Measurements from ENCODE around the gene HIKESHI.
A peak's percentile ranks its signal among the peaks of the same experiment; 100 is the strongest.
"Not testable (repeated sequence)": the region's sequence is repeated elsewhere in the genome, so short reads cannot be mapped to it uniquely, and the experiment has no call there.

Gene HIKESHI, protein sequence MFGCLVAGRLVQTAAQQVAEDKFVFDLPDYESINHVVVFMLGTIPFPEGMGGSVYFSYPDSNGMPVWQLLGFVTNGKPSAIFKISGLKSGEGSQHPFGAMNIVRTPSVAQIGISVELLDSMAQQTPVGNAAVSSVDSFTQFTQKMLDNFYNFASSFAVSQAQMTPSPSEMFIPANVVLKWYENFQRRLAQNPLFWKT

GRCh38 chr11:86302092-86302793 is at the start of gene HIKESHI:
HIKESHI (plus strand) TSS chr11:86302240; CDS start chr11:86302449, 209 bp downstream.
- peak; percentile 83 to 91 for DNase-seq (ENCODE audit: low read depth in 2 of 2)

GRCh38 chr11:86255896-86256295 is 46.1 kb upstream of the HIKESHI start:
- no peak for DNase-seq (ENCODE audit: low read depth in 2 of 2)

DNA sequence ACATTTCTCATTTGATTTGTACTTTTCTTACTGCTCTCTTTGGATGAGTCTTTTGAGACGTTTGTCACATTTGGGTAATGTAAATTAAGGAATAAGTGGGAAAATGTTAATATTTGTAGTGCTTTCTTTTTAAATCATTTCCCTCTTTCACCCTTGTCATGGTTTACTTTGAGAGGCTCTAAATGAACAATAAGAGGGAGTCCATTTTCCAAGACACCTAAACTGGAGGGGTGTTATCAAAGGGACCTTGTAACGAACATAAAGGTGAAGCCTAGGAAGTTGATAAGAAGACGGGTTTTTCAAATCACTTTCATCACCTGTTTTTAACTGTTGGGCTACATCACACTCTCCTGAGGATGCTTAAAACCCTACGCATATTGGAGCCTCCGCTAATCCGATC is 45.4 kb upstream of the HIKESHI start:
- DNase-seq (ENCODE audit: low read depth in 2 of 2), result no peak

DNA sequence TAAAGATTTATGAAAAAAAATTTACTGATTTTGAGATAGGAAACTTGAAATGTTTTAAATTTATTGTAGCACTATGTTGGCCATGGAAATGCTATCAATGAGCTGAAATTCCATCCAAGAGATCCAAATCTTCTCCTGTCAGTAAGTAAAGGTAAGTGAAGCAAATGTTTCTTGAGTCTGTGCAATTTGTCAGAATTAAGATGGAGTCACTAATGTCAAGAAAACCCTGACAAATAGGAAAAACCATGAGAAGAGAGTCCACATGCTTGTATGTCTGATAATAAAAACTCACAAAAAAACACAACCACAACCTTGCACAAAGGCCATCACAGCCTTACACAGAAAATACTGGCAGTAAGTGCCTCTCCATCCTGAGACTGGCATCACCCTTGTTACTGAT is 44.6 kb upstream of the HIKESHI start:
- DNase-seq (ENCODE audit: low read depth in 2 of 2), result no peak

GRCh38 chr11:86259730-86260129 is 42.3 kb upstream of the HIKESHI start:
- DNase-seq (ENCODE audit: low read depth in 2 of 2), result no peak

DNA sequence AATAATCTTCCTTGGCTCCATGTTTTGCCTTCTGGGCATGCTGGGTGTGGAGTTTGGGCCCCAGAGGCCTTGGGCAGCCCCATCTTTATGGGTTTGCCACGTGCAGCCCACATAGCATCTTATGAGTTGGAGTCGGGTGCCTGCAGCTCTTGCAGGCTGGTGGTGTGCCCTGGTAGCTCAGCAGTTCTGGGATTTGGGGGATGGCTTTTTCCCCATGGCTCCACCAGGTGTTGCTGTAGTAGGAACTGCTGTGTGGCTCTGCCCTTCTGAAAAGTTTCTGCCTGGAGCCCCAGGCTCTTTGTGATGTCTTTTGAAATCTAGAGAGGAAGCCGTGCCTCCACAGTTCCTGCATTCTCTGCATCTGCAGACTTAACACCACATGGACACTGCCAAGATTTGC is 40.7 kb upstream of the HIKESHI start:
- DNase-seq (ENCODE audit: low read depth in 2 of 2), result no peak

DNA sequence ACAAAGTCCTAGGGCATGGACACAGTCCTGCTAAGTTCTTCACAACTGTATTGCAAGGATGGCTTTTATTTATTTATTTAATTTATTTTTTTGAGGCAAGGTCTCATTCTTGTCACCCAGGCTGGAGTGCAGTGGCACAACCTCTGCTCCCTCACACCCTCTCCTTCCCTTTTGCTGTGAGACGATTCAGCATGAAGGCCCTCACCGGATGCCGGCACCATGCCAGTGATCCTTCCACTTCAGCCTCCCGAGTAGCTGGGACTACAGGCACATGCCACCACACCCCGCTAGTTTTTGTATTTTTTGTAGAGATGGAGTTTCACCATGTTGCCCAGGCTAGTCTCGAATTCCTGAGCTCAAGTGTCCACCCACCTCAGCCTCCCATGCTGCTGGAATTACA is 39.7 kb upstream of the HIKESHI start:
- no peak for DNase-seq (ENCODE audit: low read depth in 2 of 2)

DNA sequence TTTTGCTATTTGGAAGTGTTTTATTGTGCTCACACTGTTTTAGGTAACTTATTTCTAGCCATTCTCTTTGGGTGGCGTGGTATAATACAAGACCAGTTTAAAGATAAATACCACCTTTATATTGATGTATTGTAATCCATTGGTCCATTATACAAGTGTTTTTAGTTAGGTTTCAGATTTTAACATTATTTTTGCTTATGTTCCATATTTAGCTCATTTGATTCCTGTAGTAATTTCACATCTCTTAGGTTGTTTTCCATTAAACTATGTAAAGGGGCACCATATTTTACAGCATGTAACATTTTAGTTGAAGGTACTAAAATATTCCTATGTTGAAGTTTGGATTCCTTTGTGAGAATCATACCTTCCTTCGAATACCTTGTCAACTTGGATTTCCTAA is 37.4 kb upstream of the HIKESHI start:
- no peak for DNase-seq (ENCODE audit: low read depth in 2 of 2)

GRCh38 chr11:86265194-86265593 is 36.8 kb upstream of the HIKESHI start:
- no peak for DNase-seq (ENCODE audit: low read depth in 2 of 2)

- DNase-seq (ENCODE audit: low read depth in 2 of 2), result no peak
Observed at GRCh38 chr11:86269645-86270044, 32.4 kb upstream of the HIKESHI start.

DNA sequence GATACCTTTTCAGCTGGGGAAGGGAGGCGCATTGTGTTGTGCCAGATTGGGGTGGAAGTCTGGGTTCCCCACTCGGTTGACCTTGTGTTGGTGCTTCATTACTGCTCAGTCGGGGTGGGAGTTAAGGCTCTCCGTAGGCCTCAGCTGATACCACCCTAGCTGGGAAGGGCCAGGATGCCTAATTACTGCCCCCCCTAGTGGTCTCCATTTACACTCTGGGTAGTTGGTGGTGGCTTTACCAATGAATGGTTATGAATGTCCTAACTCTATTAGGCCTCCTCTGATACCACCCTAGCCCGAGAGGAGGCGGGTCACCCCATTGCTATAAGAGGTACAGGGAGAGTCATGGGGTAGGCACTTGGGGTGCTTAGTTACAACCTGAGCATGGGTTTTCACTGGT is 27.5 kb upstream of the HIKESHI start:
- DNase-seq (ENCODE audit: low read depth in 2 of 2), result no peak

GRCh38 chr11:86274999-86275398 is 27.0 kb upstream of the HIKESHI start:
- no peak for DNase-seq (ENCODE audit: low read depth in 2 of 2)

GRCh38 chr11:86275493-86276370 is 26.3 kb upstream of the HIKESHI start:
- no peak for DNase-seq (ENCODE audit: low read depth in 2 of 2)

DNA sequence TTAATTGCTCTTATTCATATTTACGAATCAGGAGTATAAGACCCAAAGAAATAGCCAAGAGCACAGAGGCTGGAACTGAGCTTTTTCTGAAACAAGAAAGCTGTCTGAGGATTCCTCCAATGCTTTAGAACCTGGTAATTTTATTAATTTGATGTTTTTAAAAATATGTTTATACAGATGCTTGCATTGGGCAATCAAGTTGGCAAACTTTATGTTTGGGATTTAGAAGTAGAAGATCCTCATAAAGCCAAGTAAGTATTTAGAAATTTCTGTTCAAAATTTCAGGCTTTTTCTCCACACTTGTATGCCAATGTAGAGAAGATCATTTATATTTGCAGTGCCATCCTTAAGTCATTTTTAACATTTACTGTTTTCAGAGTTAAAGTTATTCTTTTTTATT is 24.3 kb upstream of the HIKESHI start:
- no peak for DNase-seq (ENCODE audit: low read depth in 2 of 2)

DNA sequence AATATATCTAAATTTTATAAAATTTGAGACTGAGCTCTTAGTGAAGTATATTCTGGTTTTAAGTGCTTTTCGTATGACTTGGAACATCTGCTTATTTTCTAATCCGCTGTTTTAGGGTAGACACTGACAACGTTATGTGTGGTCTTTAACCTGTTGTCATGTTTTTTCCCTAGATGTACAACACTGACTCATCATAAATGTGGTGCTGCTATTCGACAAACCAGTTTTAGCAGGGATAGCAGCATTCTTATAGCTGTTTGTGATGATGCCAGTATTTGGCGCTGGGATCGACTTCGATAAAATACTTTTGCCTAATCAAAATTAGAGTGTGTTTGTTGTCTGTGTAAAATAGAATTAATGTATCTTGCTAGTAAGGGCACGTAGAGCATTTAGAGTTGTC is 23.8 kb upstream of the HIKESHI start:
- no peak for DNase-seq (ENCODE audit: low read depth in 2 of 2)

- DNase-seq (ENCODE audit: low read depth in 2 of 2), result no peak
Observed at GRCh38 chr11:86279747-86280146, 22.3 kb upstream of the HIKESHI start.

- DNase-seq (ENCODE audit: low read depth in 2 of 2), result no peak
Observed at GRCh38 chr11:86287468-86287796, 14.6 kb upstream of the HIKESHI start.

GRCh38 chr11:86288776-86289507 is 13.1 kb upstream of the HIKESHI start:
- no peak for DNase-seq (ENCODE audit: low read depth in 2 of 2)

DNA sequence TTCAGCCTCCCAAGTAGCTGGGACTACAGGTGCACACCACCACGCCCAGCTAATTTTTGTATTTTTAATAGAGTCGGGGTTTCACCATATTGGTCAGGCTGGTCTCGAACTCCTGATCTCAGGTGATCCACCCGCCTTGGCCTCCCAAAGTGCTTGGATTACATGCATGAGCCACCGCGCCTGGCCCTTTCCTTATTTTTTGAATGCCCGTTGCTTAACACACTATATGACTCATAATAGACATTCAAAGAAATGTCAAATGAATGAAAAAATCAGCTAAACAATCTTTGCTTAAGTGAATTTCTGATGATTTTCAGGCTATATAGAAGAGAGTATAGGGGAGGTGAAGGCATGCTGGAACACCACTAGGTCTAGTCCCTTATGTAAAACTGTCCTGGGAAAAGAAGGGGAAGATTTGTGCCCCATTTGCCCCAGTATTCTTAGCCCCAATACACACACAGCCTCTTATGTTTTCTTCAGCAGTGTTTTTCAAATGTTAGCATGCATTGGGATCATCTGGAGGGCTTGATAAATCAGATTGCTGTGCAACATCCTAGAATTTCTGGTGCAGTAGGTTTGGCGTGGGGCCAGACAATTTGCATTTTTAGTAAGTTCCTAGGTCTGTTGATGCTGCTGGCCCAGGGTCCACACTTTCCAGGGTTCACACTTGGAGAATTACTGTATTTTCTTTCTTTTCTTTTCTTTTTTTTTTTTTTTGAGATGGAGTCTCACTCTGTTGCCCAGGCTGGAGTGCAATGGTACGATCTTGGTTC is 12.3 kb upstream of the HIKESHI start:
- not testable (repeated sequence) for DNase-seq (ENCODE audit: low read depth in 2 of 2)

DNA sequence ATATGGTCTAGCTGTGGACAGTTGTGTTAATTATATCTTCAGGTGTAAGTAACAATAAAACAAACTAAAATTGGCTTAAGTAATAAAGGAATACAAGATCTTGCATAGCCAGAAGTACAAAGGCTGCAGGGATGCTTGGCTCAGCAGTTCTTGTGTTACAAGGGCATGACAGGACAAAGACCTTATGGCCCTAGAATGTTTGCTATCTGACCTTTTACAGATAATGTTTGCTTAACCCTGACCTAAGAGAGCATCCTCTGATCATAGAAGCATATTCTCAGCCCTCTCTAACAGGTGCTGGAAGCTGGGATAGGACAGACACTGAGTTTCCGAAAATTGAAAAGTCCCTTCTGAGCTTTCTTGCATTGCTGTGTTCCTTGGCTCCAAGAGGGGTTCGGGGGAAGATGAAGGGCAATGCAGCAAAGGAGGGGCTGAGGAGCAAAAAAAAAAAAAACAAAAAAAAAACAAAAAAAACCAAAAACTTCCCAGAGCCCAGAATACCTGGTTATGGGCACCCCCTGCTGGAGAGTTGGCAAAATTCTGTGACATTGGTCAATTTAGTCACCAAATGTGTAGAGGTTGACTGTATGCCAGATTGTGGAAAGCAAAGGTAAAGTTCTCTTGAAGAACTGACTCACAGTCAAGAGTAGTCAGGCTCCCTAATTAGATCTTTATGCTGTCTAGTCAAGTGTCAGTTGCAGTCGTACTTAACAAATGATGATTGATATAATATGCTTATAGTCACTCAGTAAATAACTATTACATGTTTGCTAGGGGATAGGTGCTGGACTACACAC is 10.4 kb upstream of the HIKESHI start:
- peak in 1 of 2 donors; percentile 67 for DNase-seq (ENCODE audit: low read depth in 2 of 2)

Measured in stimulated activated CD8-positive, alpha-beta memory T cell treated with anti-CD3 and anti-CD28 coated beads, Interleukin-2, amount 100 ng/mL, for 48 hours (primary cell).